Stimulated activated naive CD8-positive, alpha-beta T cell treated with anti-CD3 and anti-CD28 coated beads, Interleukin-15, amount 100 ng/mL, for 72 hours (primary cell): ENCODE measurements around the gene CBLC.
"Not testable (repeated sequence)": the region's sequence is repeated elsewhere in the genome, so short reads cannot be mapped to it uniquely, and the experiment has no call there.

Experiments used
- ATAC-seq: fragments of 150-1000 bp; cut with Tn5 transposase; 2 replicates; pipeline ENCODE4 v1.10.0; 2021; ENCODE audit warnings: mild to moderate bottlenecking, moderate library complexity
- DNase-seq, 2 donors: peaks; one replicate each; pipeline ENCODE4 v3.0.0; 2021 to 2022
- H3K27ac Mint-ChIP-seq, 2 donors: one replicate each; pipeline ENCODE4 v1.8.0; 2022; ENCODE audit warnings: mild to moderate bottlenecking in 2 of 2, mixed read lengths in 2 of 2, moderate library complexity in 2 of 2
- H3K27me3 Mint-ChIP-seq: one replicate; pipeline ENCODE4 v1.8.0; 2022; ENCODE audit warnings: mixed read lengths
- H3K4me1 Mint-ChIP-seq: one replicate; pipeline ENCODE4 v1.8.0; 2022; ENCODE audit warnings: mild to moderate bottlenecking, mixed read lengths
- H3K4me3 Mint-ChIP-seq, 2 donors: one replicate each; pipeline ENCODE4 v1.8.0; 2022; ENCODE audit warnings: mild to moderate bottlenecking in 2 of 2, mixed read lengths in 2 of 2, moderate library complexity in 1 of 2
- H3K9me3 Mint-ChIP-seq, 2 donors: one replicate each; pipeline ENCODE4 v1.8.0; 2022; ENCODE audit warnings: mixed read lengths in 2 of 2

CBLC gene

GRCh38 chr19:44813841-44814470, 36.3 kb downstream of the CBLC start:
- no peak for DNase-seq
- H3K27ac Mint-ChIP-seq = no peak overlapping the region
- peaks cover 7% of the 10 kb centered on the region for H3K4me1 Mint-ChIP-seq
- H3K4me3 Mint-ChIP-seq = no peak overlapping the region
- ATAC-seq = no peak
- H3K27me3 Mint-ChIP-seq = peaks cover 25% of the 10 kb centered on the region
- no peaks in the 10 kb centered on the region for H3K9me3 Mint-ChIP-seq

- Mint-ChIP-seq H3K4me3 (no peak overlapping the region), H3K27ac (no peak overlapping the region), H3K27me3 (peaks cover 19% of the 10 kb centered on the region), H3K4me1 (peaks cover 1% of the 10 kb centered on the region), H3K9me3 (no peaks in the 10 kb centered on the region)
- ATAC-seq (no peak), DNase-seq (no peak)
Measured at GRCh38 chr19:44814517-44814916, 36.8 kb downstream of the CBLC start.

DNA sequence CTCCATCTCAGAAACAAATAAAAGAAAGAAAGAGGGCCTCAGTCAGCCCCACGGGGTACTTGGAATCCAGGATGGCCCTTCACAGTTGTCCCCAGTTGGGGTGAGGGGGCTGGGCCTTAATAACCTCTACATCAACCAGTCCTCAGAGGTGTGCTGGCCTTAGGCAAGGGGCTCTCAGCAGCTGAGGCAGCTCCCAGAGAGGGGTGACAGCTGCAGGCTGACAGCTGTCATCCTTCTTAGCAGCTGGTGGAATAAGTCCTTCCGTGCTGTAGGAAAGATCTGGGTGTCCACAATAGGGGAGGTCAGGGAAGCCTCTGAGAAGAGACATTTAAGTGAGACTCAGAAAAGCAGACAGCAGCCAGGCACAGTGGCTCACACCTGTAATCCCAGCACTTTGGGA, 38.6 kb downstream of the CBLC start:
- Mint-ChIP-seq H3K27ac (no peak overlapping the region), H3K4me3 (no peak overlapping the region), H3K9me3 (no peaks in the 10 kb centered on the region), H3K4me1 (no peaks in the 10 kb centered on the region), H3K27me3 (peaks cover 2% of the 10 kb centered on the region)
- no peak for ATAC-seq
- no peak for DNase-seq

DNA sequence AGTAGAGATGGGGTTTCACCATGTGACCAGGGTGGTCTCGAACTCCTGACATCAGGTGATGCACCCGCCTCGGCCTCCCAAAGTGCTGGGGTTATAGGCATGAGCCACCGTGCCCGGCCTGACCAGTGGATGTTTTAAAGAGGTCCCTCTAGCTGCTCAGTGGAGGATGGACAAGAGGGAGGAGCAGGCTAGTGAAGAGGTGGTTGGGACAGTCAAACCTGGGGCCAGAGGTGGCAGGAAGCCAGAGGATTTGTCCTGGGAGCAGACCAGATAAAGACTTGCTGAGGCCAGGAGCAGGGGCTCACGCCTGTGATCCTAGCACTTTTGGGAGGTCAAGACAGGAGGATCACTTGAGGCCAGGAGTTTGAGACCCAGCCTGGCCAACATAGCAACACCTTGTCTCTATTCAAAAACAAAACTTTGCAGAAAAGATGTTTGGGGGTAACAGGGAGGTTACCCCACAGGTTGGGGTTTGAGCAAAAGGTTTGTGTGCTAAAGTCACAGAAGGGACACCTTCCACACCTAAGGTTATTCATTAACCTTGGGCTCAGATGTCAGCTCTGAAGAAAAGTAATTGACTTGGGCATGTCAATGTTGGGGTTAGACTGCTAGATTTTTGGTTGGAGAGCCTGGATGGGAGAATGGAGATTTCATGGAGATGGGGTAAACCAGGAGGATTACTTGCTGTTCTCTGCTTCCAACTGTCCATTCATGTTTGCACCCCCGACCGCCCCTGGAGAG, 40.2 kb downstream of the CBLC start:
- no peak for DNase-seq
- Mint-ChIP-seq H3K4me1 (no peaks in the 10 kb centered on the region), H3K9me3 (no peaks in the 10 kb centered on the region), H3K27me3 (no peaks in the 10 kb centered on the region), H3K4me3 (no peak overlapping the region), H3K27ac (peak overlapping the region in 1 of 2 donors; percentile 79)
- ATAC-seq = no peak

GRCh38 chr19:44818466-44819031, 40.9 kb downstream of the CBLC start:
- H3K4me1 Mint-ChIP-seq = no peaks in the 10 kb centered on the region
- no peaks in the 10 kb centered on the region for H3K9me3 Mint-ChIP-seq
- no peaks in the 10 kb centered on the region for H3K27me3 Mint-ChIP-seq

DNA sequence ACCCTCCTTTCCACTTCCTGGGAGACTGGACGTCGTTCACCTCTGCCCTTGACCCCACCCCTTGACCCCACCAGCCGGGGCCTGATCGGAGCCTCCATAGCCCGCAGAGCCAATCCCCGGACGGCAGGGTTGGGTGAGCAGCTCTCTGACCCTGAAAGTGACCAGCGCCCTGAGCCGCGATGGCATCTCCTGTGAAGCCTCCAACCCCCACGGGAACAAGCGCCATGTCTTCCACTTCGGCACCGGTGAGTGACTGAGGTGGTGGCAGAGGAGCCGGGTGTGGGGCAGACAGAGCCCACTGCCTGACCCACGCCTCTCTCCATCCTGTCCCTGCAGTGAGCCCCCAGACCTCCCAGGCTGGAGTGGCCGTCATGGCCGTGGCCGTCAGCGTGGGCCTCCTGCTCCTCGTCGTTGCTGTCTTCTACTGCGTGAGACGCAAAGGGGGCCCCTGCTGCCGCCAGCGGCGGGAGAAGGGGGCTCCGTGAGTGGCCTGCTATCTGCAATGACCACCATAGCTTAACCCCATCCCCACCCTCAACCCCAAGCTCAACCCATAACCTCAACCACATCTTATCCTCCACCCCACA, 41.6 kb downstream of the CBLC start:
- Mint-ChIP-seq H3K4me3 (no peak overlapping the region), H3K27me3 (no peaks in the 10 kb centered on the region), H3K27ac (no peak overlapping the region), H3K9me3 (no peaks in the 10 kb centered on the region), H3K4me1 (no peaks in the 10 kb centered on the region)
- no peak for DNase-seq
- no peak for ATAC-seq

More at GRCh38 chr19:44818466-44819031, 40.9 kb downstream of the CBLC start:
- ATAC-seq (no peak), DNase-seq (no peak)
- no peak overlapping the region for H3K27ac Mint-ChIP-seq
- H3K4me3 Mint-ChIP-seq = no peak overlapping the region

- ATAC-seq (no peak), DNase-seq (no peak)
- no peak overlapping the region for H3K27ac Mint-ChIP-seq
- no peaks in the 10 kb centered on the region for H3K4me1 Mint-ChIP-seq
- H3K4me3 Mint-ChIP-seq = no peak overlapping the region
- no peaks in the 10 kb centered on the region for H3K27me3 Mint-ChIP-seq
- no peaks in the 10 kb centered on the region for H3K9me3 Mint-ChIP-seq
Measured at GRCh38 chr19:44820648-44821609, 43.2 kb downstream of the CBLC start.

GRCh38 chr19:44822177-44822576, 44.5 kb downstream of the CBLC start:
- DNase-seq (no peak), ATAC-seq (no peak)
- Mint-ChIP-seq H3K4me1 (no peaks in the 10 kb centered on the region), H3K4me3 (no peak overlapping the region), H3K27ac (no peak overlapping the region), H3K9me3 (no peaks in the 10 kb centered on the region), H3K27me3 (peaks cover 3% of the 10 kb centered on the region)

DNA sequence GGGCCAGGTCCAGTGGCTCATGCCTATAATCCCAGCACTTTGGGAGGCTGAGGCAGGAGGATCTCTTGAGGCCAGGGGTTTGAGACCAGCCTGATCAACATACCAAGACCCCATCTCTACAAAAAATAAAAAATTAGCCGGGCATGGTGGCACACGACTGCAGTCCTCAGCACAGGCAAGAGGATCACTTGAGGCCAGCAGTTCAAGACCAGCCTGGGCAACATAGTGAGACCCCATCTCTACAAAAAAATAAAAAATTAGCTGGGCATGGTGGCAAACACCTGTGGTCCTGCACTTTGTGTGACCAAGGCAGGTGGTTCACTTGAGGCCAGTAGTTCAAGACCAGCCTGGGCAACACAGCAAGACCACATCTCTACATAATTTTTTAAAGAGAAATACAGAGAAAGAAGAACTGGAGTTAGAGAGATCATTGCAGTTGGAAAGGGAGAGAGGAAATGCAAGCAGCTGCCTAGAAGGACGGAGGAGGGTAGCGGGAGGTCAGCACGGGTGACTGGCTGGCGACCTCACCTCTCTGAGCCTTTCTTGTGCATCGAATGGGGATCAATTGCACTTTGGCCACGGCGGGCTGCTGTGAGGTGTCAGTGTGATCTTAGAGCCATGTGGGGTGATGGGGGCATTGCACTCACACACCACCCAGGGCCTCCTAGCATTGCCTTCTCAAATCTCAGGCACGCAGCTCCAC, 45.1 kb downstream of the CBLC start:
- no peak overlapping the region for H3K4me3 Mint-ChIP-seq
- H3K27ac Mint-ChIP-seq = peak overlapping the region; percentile 42 to 61
- H3K9me3 Mint-ChIP-seq = no peaks in the 10 kb centered on the region
- DNase-seq = no peak
- H3K27me3 Mint-ChIP-seq = peaks cover 7% of the 10 kb centered on the region
- no peaks in the 10 kb centered on the region for H3K4me1 Mint-ChIP-seq
- no peak for ATAC-seq

DNA sequence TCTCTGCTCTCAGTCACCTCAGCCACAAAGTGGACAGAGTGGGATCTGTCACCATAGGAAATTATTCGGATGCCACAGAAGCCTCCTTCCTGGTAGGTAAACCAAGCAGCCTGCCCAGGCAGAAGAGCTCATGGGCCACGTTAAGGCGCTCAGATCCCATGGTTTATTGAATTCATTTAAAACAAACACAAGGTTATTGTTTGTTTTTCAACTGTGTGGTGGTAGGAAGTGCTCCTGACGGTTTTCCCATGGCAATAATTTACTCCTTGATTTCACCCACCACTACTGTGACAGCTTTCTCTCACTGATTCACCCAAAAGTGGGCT, 45.6 kb downstream of the CBLC start:
- Mint-ChIP-seq H3K4me3 (no peak overlapping the region), H3K4me1 (no peaks in the 10 kb centered on the region), H3K27me3 (peaks cover 7% of the 10 kb centered on the region), H3K27ac (no peak overlapping the region), H3K9me3 (no peaks in the 10 kb centered on the region)
- no peak for DNase-seq
- ATAC-seq = no peak

GRCh38 chr19:44824761-44825160, 47.1 kb downstream of the CBLC start:
- no peaks in the 10 kb centered on the region for H3K4me1 Mint-ChIP-seq
- DNase-seq (no peak), ATAC-seq (no peak)
- H3K4me3 Mint-ChIP-seq = no peak overlapping the region
- H3K27me3 Mint-ChIP-seq = peaks cover 7% of the 10 kb centered on the region
- H3K27ac Mint-ChIP-seq = no peak overlapping the region
- H3K9me3 Mint-ChIP-seq = no peaks in the 10 kb centered on the region

GRCh38 chr19:44832875-44833274, 55.2 kb downstream of the CBLC start:
- ATAC-seq, H3K4me1 Mint-ChIP-seq, DNase-seq, H3K27me3 Mint-ChIP-seq, H3K9me3 Mint-ChIP-seq, H3K27ac Mint-ChIP-seq, H3K4me3 Mint-ChIP-seq: not testable (repeated sequence)

- not testable (repeated sequence) for H3K27me3 Mint-ChIP-seq, DNase-seq, H3K4me3 Mint-ChIP-seq, ATAC-seq, H3K9me3 Mint-ChIP-seq, H3K27ac Mint-ChIP-seq, H3K4me1 Mint-ChIP-seq
Measured at GRCh38 chr19:44834399-44834798, 56.7 kb downstream of the CBLC start.

DNA sequence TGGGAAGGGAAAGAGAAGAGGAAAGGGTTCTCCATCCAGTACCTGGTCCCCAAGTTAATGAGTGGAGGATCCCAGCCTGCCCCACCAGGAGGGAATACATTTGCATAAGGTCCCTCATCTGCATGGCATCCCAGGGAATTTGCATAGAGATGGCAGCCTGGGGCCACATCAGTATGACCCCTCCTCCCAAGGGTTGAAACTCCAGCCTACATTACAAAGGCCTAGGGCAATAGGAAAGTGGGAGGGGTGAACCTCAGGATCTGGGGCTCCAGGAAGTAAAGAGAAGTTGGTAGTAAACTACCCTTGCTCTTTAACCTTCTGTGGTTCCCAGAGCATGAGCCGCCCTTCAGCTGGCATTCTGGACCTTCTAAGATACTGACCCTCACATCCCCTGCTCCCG, 61.6 kb downstream of the CBLC start:
- Mint-ChIP-seq H3K27ac (no peak overlapping the region), H3K4me3 (no peak overlapping the region), H3K27me3 (no peaks in the 10 kb centered on the region), H3K4me1 (peaks cover 11% of the 10 kb centered on the region), H3K9me3 (no peaks in the 10 kb centered on the region)
- ATAC-seq (no peak), DNase-seq (no peak)

- no peak overlapping the region for H3K4me3 Mint-ChIP-seq
- no peak for ATAC-seq
- no peaks in the 10 kb centered on the region for H3K9me3 Mint-ChIP-seq
- H3K27ac Mint-ChIP-seq = no peak overlapping the region
- H3K4me1 Mint-ChIP-seq = peaks cover 24% of the 10 kb centered on the region
- peaks cover 12% of the 10 kb centered on the region for H3K27me3 Mint-ChIP-seq
- no peak for DNase-seq
Measured at GRCh38 chr19:44840811-44841210, 63.1 kb downstream of the CBLC start.
